Measurements from ENCODE around the gene MEX3B. TPM values are rescaled to one million over a fixed set of nuclear protein-coding genes. Genes with fewer than 3 reads are reported as not detected.

The MEX3B gene
- total RNA-seq, 2 experiments from 2014 or later: 5.8 to 8.7 TPM

DNA sequence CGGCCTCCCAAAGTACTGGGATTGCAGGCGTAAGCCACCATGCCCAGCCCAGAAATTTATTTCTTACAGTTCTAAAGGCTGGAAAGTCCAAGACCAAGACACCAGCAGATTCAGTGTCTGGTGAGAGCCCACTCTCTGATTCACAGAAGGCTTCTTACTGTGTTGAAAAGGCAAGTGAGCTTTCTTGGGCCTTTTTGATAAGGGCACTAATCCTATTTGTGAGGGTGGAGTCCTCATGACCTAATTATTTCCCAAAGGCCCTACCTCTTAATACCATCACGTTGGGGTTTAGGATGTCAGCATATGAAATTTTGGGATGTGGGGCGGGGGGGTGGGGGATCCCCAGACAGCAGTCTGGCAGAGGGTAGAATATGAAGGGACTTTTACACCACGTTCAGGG, 47.5 kb upstream of the MEX3B start:
- no peaks in the 10 kb centered on the region for H3K36me3 ChIP-seq (ENCODE audit: insufficient read depth, low read length)
- TF ChIP-seq, protein P1, sequence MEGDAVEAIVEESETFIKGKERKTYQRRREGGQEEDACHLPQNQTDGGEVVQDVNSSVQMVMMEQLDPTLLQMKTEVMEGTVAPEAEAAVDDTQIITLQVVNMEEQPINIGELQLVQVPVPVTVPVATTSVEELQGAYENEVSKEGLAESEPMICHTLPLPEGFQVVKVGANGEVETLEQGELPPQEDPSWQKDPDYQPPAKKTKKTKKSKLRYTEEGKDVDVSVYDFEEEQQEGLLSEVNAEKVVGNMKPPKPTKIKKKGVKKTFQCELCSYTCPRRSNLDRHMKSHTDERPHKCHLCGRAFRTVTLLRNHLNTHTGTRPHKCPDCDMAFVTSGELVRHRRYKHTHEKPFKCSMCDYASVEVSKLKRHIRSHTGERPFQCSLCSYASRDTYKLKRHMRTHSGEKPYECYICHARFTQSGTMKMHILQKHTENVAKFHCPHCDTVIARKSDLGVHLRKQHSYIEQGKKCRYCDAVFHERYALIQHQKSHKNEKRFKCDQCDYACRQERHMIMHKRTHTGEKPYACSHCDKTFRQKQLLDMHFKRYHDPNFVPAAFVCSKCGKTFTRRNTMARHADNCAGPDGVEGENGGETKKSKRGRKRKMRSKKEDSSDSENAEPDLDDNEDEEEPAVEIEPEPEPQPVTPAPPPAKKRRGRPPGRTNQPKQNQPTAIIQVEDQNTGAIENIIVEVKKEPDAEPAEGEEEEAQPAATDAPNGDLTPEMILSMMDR (conservative IDR thresholded peaks at IDR 0.05; ENCODE audit: low read length): no peak
- no peak for TF ChIP-seq EZH2phosphoT487 (IDR thresholded peaks at IDR 0.05; ENCODE audit: borderline replicate concordance, low read depth, low read length)
- CTCF ChIA-PET (ENCODE audit: unreplicated experiment): no interaction called here
- intact Hi-C loops (cut with micrococcal nuclease; ENCODE audit: unreplicated experiment): no loop called here
- no peak overlapping the region for H3K27ac ChIP-seq (ENCODE audit: low read depth, low read length, poor library complexity, severe bottlenecking)
- no peak for DNase-seq (ENCODE audit: low spot score)
- H3K4me3 ChIP-seq (ENCODE audit: low read depth, low read length, poor library complexity, severe bottlenecking): no peak overlapping the region
- H2AFZ ChIP-seq (ENCODE audit: low read length): no peak overlapping the region
- H3K9me2 ChIP-seq (ENCODE audit: insufficient read depth, low read length): no peaks in the 10 kb centered on the region
- H3K4me1 ChIP-seq (ENCODE audit: insufficient read depth, low read length, poor library complexity, severe bottlenecking): no peaks in the 10 kb centered on the region
- no peaks in the 10 kb centered on the region for H3K79me2 ChIP-seq (ENCODE audit: insufficient read depth, low read depth, low read length)
- no peaks in the 10 kb centered on the region for H4K20me1 ChIP-seq (ENCODE audit: insufficient read depth, low read length)
- no TSS peak for BruUV-seq (replicated peaks)
- H3K9me3 ChIP-seq (ENCODE audit: low read length): no peaks in the 10 kb centered on the region
- no peak overlapping the region for H3K4me2 ChIP-seq (ENCODE audit: low read length)
- POLR2A ChIA-PET: interaction anchor here (0.7 kb wide), 1 partner anchor 61 kb away, joined by 3 read pairs; no protein-coding TSS in a partner anchor

DNA sequence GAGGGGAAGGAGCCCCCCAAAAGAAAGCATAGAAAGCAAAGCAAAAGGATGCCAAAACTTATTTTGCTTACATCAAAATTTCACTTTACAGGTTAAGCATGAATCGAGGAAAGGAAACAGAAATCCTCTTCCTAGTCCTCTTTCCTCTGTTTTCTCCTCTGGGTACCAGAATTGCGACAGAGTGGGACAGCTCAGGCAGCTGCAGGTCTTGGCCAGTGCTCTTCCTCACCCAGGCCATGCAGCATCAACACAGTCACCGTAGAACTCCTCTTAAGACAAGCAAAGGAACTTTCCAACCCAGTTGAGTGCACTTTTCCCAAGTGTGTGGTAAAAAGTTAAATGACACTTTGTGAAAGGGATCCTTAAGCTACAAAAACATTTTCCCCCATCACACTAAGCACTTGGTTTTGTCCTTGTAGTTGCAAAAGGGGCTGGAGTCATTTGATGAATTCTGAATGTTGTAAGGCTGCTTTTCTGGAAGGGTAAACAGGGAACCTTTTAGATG, 45.9 kb upstream of the MEX3B start:
- TF ChIP-seq, protein P1 (conservative IDR thresholded peaks at IDR 0.05; ENCODE audit: low read length): no peak
- TF ChIP-seq EZH2phosphoT487 (IDR thresholded peaks at IDR 0.05; ENCODE audit: borderline replicate concordance, low read depth, low read length): no peak
- Histone ChIP-seq H3K79me2 (ENCODE audit: insufficient read depth, low read depth, low read length) (no peaks in the 10 kb centered on the region), H3K4me3 (ENCODE audit: low read depth, low read length, poor library complexity, severe bottlenecking) (no peak overlapping the region), H3K9me3 (ENCODE audit: low read length) (no peaks in the 10 kb centered on the region), H3K36me3 (ENCODE audit: insufficient read depth, low read length) (no peaks in the 10 kb centered on the region), H3K4me1 (ENCODE audit: insufficient read depth, low read length, poor library complexity, severe bottlenecking) (no peaks in the 10 kb centered on the region), H3K9me2 (ENCODE audit: insufficient read depth, low read length) (no peaks in the 10 kb centered on the region), H3K27ac (ENCODE audit: low read depth, low read length, poor library complexity, severe bottlenecking) (no peak overlapping the region), H2AFZ (ENCODE audit: low read length) (no peak overlapping the region), H3K4me2 (ENCODE audit: low read length) (no peak overlapping the region), H4K20me1 (ENCODE audit: insufficient read depth, low read length) (no peaks in the 10 kb centered on the region)
- ChIA-PET CTCF (ENCODE audit: unreplicated experiment) (interaction anchor here (0.6 kb wide), 1 partner anchor 18 kb away, joined by 3 read pairs; no protein-coding TSS in a partner anchor), POLR2A (no interaction called here)
- intact Hi-C loops (cut with micrococcal nuclease; ENCODE audit: unreplicated experiment): no loop called here
- DNase-seq (ENCODE audit: low spot score): no peak
- no TSS peak for BruUV-seq (replicated peaks)

DNA sequence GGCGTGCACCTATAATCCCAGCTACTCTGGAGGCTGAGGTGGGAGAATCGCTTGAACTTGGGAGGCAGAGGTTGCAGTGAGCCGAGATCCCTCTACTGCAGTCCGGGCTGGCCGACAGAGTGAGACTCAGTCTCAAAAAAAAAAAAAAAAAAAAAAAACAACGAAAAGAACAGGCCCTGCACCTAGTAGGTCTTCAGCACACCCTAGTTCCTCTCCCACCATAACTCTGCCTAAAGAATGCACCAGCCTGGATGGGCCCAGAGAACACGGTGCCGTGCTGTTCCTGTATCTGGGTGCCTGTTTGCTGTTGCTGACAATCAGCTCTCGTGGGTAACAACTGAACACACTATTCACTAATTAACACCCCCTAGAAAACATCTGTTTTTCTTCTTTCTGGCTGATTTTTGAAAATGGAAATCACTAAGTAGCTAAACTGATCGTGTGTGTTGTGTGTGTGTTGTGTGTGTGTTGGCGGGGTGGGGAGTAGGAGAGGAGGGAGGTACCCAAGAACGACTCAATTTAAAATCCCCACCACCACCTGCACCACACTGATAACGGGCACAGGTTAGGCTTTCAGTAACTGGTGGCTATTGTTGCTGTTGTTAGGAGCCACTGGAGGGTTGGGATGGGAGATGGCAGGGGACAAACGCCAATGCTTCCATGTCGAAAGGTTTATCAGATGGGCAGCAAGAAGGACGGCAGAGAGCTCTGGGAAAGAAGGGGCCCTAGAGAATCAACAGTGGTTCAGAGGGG, 40.6 kb upstream of the MEX3B start:
- ChIA-PET CTCF (ENCODE audit: unreplicated experiment) (no interaction called here), POLR2A (no interaction called here)
- H3K9me2 ChIP-seq (ENCODE audit: insufficient read depth, low read length): no peaks in the 10 kb centered on the region
- H3K79me2 ChIP-seq (ENCODE audit: insufficient read depth, low read depth, low read length): no peaks in the 10 kb centered on the region
- no TSS peak for BruUV-seq (replicated peaks)
- intact Hi-C loops (cut with micrococcal nuclease; ENCODE audit: unreplicated experiment): no loop called here
- no peak for DNase-seq (ENCODE audit: low spot score)
- H2AFZ ChIP-seq (ENCODE audit: low read length): no peak overlapping the region
- no peaks in the 10 kb centered on the region for H3K4me1 ChIP-seq (ENCODE audit: insufficient read depth, low read length, poor library complexity, severe bottlenecking)
- no peak overlapping the region for H3K4me3 ChIP-seq (ENCODE audit: low read depth, low read length, poor library complexity, severe bottlenecking)
- H3K9me3 ChIP-seq (ENCODE audit: low read length): no peaks in the 10 kb centered on the region
- H3K4me2 ChIP-seq (ENCODE audit: low read length): no peak overlapping the region
- no peaks in the 10 kb centered on the region for H4K20me1 ChIP-seq (ENCODE audit: insufficient read depth, low read length)
- no peak overlapping the region for H3K27ac ChIP-seq (ENCODE audit: low read depth, low read length, poor library complexity, severe bottlenecking)
- TF ChIP-seq EZH2phosphoT487 (IDR thresholded peaks at IDR 0.05; ENCODE audit: borderline replicate concordance, low read depth, low read length): no peak
- TF ChIP-seq, protein P1 (conservative IDR thresholded peaks at IDR 0.05; ENCODE audit: low read length): no peak
- H3K36me3 ChIP-seq (ENCODE audit: insufficient read depth, low read length): no peaks in the 10 kb centered on the region
